SKM-1 (cell line): Measurements from ENCODE around the gene SEMA6D.

Source experiments
- DNase-seq: peaks from one replicate; lab custom pipeline; 2025; ENCODE audit not compliant: unreplicated experiment; lab: John Stamatoyannopoulos, UW

SEMA6D gene

GRCh38 chr15:47743385-47743784 lies 26.1 kb downstream of the SEMA6D start:
- no peak for DNase-seq

- DNase-seq, result no peak
Measured at GRCh38 chr15:47743886-47744285, 26.6 kb downstream of the SEMA6D start.

GRCh38 chr15:47744496-47744895 lies 27.2 kb downstream of the SEMA6D start:
- DNase-seq, result no peak

- no peak for DNase-seq
Measured at GRCh38 chr15:47744973-47745372, 27.7 kb downstream of the SEMA6D start.

GRCh38 chr15:47746516-47746915 lies 29.2 kb downstream of the SEMA6D start:
- DNase-seq, result no peak

GRCh38 chr15:47750030-47750739 lies 32.9 kb downstream of the SEMA6D start:
- DNase-seq, result no peak

GRCh38 chr15:47750740-47751262 lies 33.5 kb downstream of the SEMA6D start:
- DNase-seq, result no peak

GRCh38 chr15:47753591-47753990 lies 36.3 kb downstream of the SEMA6D start:
- no peak for DNase-seq

- no peak for DNase-seq
Measured at GRCh38 chr15:47754312-47754711, 37.0 kb downstream of the SEMA6D start.

- DNase-seq, result no peak
Measured at GRCh38 chr15:47755941-47756340, 38.6 kb downstream of the SEMA6D start.

- no peak for DNase-seq
Measured at GRCh38 chr15:47756872-47757271, 39.6 kb downstream of the SEMA6D start.

- no peak for DNase-seq
Measured at GRCh38 chr15:47757331-47757730, 40.0 kb downstream of the SEMA6D start.

GRCh38 chr15:47762621-47763020 lies 45.3 kb downstream of the SEMA6D start:
- no peak for DNase-seq

GRCh38 chr15:47764666-47765065 lies 47.4 kb downstream of the SEMA6D start:
- no peak for DNase-seq

GRCh38 chr15:47766406-47766805 lies 49.1 kb downstream of the SEMA6D start:
- no peak for DNase-seq

- DNase-seq, result no peak
Measured at GRCh38 chr15:47767035-47767434, 49.7 kb downstream of the SEMA6D start.

GRCh38 chr15:47768735-47769134 lies 51.4 kb downstream of the SEMA6D start:
- DNase-seq, result no peak

GRCh38 chr15:47769166-47769565 lies 51.9 kb downstream of the SEMA6D start:
- no peak for DNase-seq

GRCh38 chr15:47773143-47773542 lies 55.8 kb downstream of the SEMA6D start:
- DNase-seq, result no peak

- no peak for DNase-seq
Measured at GRCh38 chr15:47778263-47778770, 61.0 kb downstream of the SEMA6D start.

GRCh38 chr15:47780971-47781370 lies 63.7 kb downstream of the SEMA6D start:
- no peak for DNase-seq

GRCh38 chr15:47781527-47781926 lies 64.2 kb downstream of the SEMA6D start:
- no peak for DNase-seq

- DNase-seq, result no peak
Measured at GRCh38 chr15:47784820-47785219, 67.5 kb downstream of the SEMA6D start.
